ENCODE measurements around the gene CLEC2A.
A peak's percentile ranks its signal among the peaks of the same experiment; 100 is the strongest.
"Not testable (repeated sequence)": the region's sequence is repeated elsewhere in the genome, so short reads cannot be mapped to it uniquely, and the experiment has no call there.

Gene CLEC2A

DNA sequence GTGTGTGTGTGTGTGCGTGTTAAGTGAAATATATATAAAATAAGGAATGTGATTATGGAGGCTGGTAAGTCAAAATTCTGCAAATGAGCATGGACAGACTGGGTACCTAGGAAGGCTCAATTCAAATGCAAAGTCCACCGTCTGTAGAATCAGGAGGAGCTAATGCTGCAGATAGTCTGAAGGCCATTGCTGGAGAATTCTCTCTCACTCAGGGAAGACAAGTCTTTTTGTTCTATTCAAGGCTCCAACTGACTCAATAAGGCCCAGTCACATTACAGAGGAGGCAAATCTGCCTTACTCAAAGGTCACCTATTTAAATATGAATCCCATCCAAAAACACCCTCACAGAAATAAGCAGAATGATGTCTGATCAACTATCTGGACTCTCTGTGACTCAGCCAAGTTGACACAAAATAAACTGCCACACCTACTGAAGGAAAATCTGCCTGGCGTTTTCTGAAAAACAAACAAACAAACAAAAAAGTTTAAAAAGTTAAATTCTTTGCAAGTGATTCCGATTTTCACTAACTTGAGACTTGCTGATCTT, 51.6 kb downstream of the CLEC2A start:
- DNase-seq = no peak

DNA sequence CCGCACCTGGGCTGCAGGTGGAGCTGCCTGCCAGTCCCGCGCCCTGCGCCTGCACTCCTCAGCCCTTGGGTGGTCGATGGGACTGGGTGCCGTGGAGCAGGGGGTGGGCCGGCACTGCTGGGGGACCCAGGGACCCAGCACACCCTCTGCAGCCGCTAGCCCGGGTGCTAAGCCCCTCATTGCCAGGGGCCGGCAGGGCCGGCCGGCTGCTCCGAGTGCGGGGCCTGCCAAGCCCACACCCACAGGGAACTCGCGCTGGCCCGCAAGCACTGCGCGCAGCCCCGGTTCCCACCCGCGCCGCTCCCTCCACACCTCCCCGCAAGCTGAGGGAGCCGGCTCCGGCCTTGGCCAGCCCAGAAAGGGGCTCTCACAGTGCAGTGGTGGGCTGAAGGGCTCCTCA, 56.0 kb downstream of the CLEC2A start:
- not testable (repeated sequence) for DNase-seq

DNA sequence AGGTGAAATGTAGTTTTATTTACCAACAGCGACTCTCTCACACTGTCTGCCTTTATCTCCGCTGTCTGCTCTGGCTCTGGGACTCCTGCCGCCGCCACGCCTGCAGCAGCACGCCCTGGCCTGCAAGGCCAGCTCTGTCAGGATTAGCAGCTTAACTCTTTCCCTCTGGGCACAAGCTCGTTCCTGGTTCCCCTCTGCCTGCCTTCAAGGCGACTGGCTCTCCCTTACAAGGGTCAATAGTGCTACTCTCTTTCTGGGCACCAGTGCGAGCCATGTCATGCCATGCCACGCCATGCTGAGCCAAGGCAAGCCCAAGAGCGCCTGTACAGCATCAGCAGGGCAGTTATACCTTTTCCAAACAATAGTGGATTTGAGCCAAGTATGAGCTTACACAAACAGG, 59.4 kb downstream of the CLEC2A start:
- no peak for DNase-seq

DNA sequence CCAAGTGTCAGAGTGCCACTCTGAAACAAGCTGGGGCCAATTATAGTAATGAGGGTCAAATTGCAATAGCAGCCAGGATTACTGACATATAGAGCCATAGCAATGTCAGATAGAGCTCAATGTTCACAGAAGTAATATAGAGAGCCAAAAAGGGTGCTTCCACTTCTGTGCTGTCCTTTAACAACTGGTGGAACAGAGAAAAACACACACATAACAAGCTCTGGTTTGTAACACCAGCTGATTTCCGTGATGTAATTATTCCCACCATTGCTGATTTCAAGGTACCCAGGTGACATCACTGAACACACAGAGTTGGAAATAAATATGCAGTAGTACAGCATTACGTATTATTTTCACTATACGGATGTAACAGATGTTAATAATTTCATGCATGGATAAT, 60.0 kb downstream of the CLEC2A start:
- no peak for DNase-seq

DNA sequence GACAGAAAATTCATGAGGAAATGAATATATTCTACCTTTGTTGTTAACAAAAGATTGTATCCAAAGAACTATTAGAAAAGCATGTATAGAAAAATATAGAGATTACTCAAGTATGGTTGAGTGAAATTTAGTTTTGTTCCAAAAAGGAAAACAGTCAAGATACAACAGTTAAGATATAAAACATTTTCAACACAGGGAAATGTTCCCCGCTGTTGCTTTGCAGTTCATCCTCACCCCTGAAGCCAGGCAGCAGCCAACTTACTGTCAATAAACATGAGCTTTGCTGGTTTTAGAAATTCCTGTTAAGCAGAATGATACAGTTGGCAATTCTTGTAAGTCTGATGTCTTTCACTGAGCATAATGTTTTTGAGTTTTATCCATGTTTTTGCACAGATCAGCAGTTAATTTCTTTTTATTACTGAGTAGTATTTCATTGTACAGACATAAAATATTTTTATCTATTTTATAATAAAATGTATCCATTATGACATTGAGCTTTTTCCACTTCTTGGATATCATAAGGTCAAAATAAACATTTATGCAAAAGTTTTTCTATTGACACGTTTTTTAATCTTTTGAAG, 61.8 kb downstream of the CLEC2A start:
- DNase-seq = no peak

DNA sequence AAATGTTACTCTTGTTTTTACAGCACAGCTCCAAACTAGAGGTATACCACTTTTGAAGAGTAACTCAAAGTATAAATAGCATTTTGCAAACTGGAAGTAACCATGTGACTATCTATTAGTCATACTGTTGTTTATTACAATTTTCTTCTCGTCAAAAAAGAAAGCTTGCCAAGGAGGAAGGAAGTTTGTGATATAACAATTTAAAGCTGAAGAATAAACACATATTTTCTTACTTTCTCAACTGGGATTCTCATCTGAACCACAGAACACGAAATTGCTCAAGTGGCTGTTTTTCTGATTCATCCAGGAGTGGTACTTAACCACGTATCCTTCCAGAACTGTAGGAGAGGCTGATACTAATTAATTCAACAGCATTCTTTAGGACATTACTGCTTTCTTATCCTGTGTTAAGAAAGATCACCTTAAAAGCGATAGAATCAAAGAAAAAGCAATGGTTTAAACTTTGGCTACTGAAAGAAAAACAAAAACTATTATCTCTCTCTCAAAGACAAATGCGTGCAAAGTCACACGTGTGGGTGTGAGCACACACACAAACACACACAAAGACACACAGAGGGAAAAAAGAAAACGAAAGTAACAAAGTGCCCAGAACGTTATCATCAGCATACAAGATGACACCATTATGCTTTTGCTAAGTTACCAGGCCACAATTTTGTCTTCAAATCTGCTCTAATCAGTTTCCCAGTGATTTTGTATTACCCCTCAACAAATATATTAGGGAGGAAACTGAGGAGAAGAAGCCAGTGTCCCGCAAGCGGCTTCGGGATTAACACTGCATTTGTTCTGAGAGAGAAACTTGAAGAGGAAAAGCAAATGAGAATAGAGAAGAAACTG, 62.6 kb downstream of the CLEC2A start, which contains the start of gene CLEC2B:
CLEC2B (minus strand) TSS at position 48 of the 855 bp plus-strand sequence.
- peak; percentile 30 to 72 for DNase-seq

DNA sequence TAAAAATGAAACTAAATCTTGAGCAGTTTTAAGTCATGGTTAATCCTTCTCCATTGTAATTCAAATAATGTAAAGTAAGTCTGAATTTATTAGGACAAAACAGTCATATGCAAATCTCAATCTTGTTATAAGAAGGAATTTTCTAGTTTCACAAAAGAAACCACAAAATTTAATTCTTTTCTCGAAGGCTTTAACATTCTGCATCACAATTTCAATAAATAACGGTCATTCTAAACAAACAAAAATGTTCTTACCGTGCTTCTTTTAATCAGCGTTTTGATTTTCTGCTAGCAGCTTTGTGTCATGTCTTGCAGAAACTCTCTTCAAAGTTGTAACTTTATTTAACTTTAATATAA, 63.2 kb downstream of the CLEC2A start:
- no peak for DNase-seq

DNA sequence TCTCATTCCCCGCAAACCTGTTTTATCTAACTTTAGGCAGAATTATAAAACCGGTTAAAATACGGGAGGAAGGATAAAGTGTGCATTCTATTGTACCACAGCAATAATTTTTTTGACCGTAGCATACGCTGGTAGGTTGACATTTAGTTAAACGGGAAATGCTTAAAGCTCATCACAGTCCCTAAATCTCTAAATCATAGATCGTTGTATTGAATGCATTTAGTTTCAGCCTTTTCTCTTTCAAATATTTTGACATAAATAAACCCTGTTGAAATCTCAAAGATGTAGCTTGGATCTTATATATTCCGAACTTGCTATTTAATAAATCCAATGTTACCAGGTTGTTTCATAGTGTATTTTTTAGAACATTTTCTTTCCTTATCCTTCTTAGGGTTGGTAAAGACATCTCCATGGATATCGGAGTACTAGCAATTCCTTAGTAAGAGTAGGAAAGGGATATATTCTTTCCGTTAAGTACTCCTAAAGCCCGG, 63.8 kb downstream of the CLEC2A start:
- DNase-seq = peak in 1 of 2 donors; percentile 27

DNA sequence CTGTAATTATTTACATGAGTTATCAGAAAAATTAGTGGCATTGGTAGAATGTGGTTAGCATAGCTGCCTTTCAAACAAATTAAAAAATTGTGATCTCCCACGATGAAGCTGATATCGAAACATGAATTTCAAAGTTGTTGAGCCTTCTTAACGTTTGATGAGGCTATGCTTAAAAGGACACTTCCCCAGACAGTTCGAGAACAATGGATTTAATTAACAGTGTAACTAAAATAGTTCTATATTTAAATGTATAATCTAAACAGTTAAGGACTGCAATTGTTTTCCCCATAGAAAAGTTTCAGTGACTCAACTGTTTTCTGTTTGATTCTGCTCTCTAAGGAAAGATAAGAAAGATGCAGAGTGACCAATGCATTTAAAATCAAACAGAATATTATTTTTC, 64.6 kb downstream of the CLEC2A start:
- no peak for DNase-seq

DNA sequence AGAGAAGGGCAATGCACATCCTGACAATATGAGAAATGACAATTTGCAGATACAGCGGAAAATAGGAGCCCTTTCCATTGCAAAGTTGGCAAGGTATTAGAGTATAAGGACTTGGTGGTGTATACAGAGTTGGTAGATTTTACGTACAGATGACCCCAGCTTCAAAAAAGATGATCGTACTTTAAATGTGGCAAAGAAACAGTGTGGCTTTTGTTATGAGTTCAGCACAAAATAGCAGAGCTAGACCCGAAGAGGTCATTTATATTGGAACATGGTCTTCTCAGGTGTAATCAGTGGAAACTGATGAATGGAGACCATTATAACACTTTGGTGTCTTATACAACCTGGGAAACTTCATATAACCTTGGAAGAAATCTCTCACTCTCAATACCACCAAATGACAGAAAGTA, 65.3 kb downstream of the CLEC2A start:
- no peak for DNase-seq

DNA sequence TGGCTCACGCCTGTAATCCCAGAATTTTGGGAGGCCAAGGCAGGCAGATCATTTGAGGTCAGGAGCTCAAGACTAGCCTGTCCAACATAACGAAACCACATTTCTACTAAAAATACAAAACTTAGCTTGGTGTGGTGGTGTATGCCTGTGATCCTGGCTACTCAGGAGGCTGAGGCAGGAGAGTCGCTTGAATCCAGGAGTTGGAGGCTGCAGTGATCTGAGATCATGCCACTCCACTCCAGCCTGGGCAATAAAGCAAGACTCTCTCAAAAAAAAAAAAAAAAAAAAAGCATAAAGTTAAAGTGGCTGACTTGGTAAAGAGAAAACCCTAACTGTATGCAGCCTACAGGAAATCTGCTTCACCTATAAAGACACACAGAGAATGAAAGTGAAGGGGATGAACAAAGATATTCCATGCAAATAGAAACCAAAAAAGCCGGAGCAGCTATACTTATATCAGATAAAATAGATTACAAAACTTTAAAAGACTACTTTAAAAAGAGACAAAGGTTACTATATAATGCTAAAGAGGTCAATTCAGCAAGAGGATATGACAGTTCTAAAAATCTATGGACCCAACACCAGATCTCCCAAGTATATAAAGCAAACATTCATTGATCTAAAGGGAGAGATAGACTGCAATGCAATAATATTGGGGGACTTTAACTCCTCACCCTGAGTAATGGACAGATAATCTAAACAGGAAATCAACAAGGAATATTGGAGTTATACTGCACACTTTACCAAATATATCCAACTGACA, 67.1 kb downstream of the CLEC2A start:
- DNase-seq = peak in 1 of 2 donors; percentile 29

Data from CD4-positive, alpha-beta T cell treated with Interleukin-1 beta for 1 hour (primary cell).